RWPE2 (cell line): ENCODE measurements around the gene CHCT1.

Experiments used
- ATAC-seq: fragments of 200-7000 bp; cut with Tn5 transposase; 3 replicates; pipeline ENCODE4 v1.9.1; 2021; ENCODE audit warnings: low read depth
- DNase-seq: peaks from one replicate; pipeline ENCODE4 v3.0.0-alpha.2; 2020; ENCODE audit warnings: low spot score
- H3K27ac ChIP-seq: fragments of 450-650 bp; 2 replicates; pipeline ENCODE4 v1.5.1; 2017; ENCODE audit warnings: mild to moderate bottlenecking; ENCODE audit not compliant: poor library complexity, severe bottlenecking
- H3K27me3 ChIP-seq: fragments of 250-450 bp; sonication (Bioruptor Pico); 2 replicates; pipeline ENCODE4 v1.5.1; 2021; ENCODE audit warnings: mild to moderate bottlenecking, moderate library complexity; ENCODE audit not compliant: insufficient read depth, poor library complexity, severe bottlenecking
- H3K36me3 ChIP-seq: fragments of 250-450 bp; sonication (Bioruptor Pico); 2 replicates; pipeline ENCODE4 v1.5.1; 2020; ENCODE audit warnings: low read depth, mild to moderate bottlenecking, moderate library complexity
- H3K4me1 ChIP-seq: fragments of 250-450 bp; sonication (Bioruptor Pico); 2 replicates; pipeline ENCODE4 v1.5.1; 2021; ENCODE audit warnings: mild to moderate bottlenecking, moderate library complexity; ENCODE audit not compliant: insufficient read depth, poor library complexity, severe bottlenecking
- H3K4me3 ChIP-seq: fragments of 250-450 bp; sonication (Bioruptor Pico); 2 replicates; pipeline ENCODE4 v1.5.1; 2021; ENCODE audit warnings: mild to moderate bottlenecking, moderate library complexity; ENCODE audit not compliant: severe bottlenecking
- H3K9me3 ChIP-seq: fragments of 250-450 bp; sonication (Bioruptor Pico); 2 replicates; pipeline ENCODE4 v1.5.1; 2021; ENCODE audit warnings: mild to moderate bottlenecking, moderate library complexity; ENCODE audit not compliant: severe bottlenecking
- CTCF ChIP-seq: fragments of 450-650 bp; IDR thresholded peaks from one replicate; pipeline ENCODE4 v1.5.1; 2017; ENCODE audit warnings: mild to moderate bottlenecking, moderate library complexity; ENCODE audit not compliant: poor library complexity, severe bottlenecking

Gene CHCT1

GRCh38 chr17:60435244-60436167, 13.2 kb downstream of the CHCT1 start:
- no peaks in the 10 kb centered on the region for H3K36me3 ChIP-seq
- DNase-seq = no peak
- ATAC-seq = peak; percentile 56
- no peak overlapping the region for H3K27ac ChIP-seq
- no peaks in the 10 kb centered on the region for H3K27me3 ChIP-seq
- H3K4me3 ChIP-seq = no peak overlapping the region
- TF ChIP-seq CTCF = peak; percentile 96
- no peaks in the 10 kb centered on the region for H3K9me3 ChIP-seq
- peaks cover 7% of the 10 kb centered on the region for H3K4me1 ChIP-seq

DNA sequence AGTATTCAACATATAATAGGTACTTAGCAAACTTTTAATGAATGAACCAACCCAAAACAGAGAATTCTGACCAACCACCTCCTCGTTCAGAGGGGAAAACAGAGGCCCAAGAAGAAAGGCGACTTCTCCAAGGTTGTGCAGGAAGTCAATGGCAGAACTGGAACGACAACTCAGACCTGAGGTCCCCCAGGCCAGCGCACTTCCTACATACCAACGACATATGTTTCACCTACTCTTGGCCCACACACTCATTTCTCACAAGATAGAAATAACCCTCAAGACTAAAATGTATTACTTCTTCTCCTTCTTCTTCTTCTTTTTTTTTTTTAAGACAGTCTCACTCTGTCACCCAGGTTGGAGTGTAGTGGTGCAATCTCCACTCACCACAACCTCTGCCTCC, 14.4 kb downstream of the CHCT1 start:
- H3K9me3 ChIP-seq = no peaks in the 10 kb centered on the region
- no peak for DNase-seq
- no peak for TF ChIP-seq CTCF
- H3K27ac ChIP-seq = no peak overlapping the region
- no peak for ATAC-seq
- H3K4me1 ChIP-seq = peaks cover 7% of the 10 kb centered on the region
- no peaks in the 10 kb centered on the region for H3K36me3 ChIP-seq
- no peak overlapping the region for H3K4me3 ChIP-seq
- H3K27me3 ChIP-seq = no peaks in the 10 kb centered on the region

DNA sequence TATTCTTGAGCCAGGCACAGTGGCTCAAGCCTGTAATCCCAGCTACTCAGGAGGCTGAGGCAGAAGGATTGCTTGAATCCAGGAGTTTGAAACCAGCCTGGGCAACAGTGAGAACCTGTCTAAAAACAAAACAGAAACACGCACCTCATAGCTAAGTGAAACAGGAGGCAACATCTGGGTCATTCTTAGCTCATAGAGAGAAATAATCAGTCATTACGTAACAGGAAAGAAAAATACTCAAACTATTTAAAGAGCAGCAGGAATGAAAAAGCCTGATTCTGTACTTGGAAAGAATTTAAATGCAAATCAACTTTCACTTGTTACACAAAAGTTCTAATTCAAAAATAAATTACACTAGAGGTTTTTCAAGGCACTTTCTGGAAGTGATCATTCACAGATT, 17.2 kb downstream of the CHCT1 start:
- Histone ChIP-seq H3K27me3 (no peaks in the 10 kb centered on the region), H3K27ac (no peak overlapping the region), H3K4me3 (no peak overlapping the region), H3K9me3 (no peaks in the 10 kb centered on the region), H3K36me3 (peaks cover 3% of the 10 kb centered on the region; the same call in 1 of the 2 replicates), H3K4me1 (peaks cover 7% of the 10 kb centered on the region)
- no peak for TF ChIP-seq CTCF
- ATAC-seq (peak; percentile 34; the same call in 1 of the 3 replicates), DNase-seq (no peak)

GRCh38 chr17:60442271-60443173, 20.2 kb downstream of the CHCT1 start:
- H3K36me3 ChIP-seq = peaks cover 29% of the 10 kb centered on the region
- no peak for TF ChIP-seq CTCF
- H3K4me3 ChIP-seq = no peak overlapping the region
- peak; percentile 56; the same call in 1 of the 3 replicates for ATAC-seq
- H3K27me3 ChIP-seq = no peaks in the 10 kb centered on the region
- peaks cover 12% of the 10 kb centered on the region for H3K4me1 ChIP-seq
- H3K9me3 ChIP-seq = no peaks in the 10 kb centered on the region
- no peak overlapping the region for H3K27ac ChIP-seq
- DNase-seq = no peak
